Measurements from ENCODE around the gene BIN1.

DNA sequence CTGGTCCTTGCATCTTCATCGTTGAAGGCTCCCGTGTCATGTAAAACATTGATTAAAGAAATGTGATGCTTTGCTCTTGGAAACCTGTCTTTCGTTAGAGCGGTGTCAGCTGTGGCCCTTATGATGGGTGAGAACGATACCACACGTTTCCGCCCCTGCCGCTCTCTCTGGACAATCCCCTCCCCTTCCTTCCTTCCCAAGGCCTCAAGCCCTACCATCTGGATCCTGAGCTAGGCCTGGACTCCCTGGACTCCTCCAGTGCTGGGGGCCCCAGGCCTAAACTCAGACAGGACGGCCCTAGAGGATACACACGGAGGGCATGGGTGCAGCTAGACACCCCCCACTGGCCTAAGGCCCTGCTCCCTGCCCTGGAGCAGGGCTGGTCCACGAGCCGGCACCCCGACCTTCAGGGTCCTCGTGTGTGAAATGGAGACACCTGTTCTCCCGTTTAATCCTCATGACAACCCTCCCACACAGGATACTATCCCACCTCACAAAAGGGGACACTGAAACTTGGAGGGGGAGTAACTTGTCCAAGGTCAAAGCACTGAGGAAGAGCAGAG is 13.2 kb downstream of the BIN1 start:
- TF ChIP-seq EZH2 (IDR thresholded peaks at IDR 0.05; ENCODE audit: insufficient read depth, poor library complexity, severe bottlenecking): no peak
- TF ChIP-seq EZH2phosphoT487 (IDR thresholded peaks at IDR 0.05; ENCODE audit: insufficient read depth, low read depth): no peak
